Ectodermal cell (in vitro differentiated cells): ENCODE results near the gene THAP11.
"Not testable (repeated sequence)": the region's sequence is repeated elsewhere in the genome, so short reads cannot be mapped to it uniquely, and the experiment has no call there.

Experiments
- H3K27ac ChIP-seq: 2 replicates; pipeline ENCODE4 v1.7.0; 2013; ENCODE audit warnings: mild to moderate bottlenecking, low read depth, low read length; ENCODE audit not compliant: insufficient read depth, poor library complexity, severe bottlenecking
- H3K27me3 ChIP-seq: 2 replicates; pipeline ENCODE4 v1.7.0; 2013; ENCODE audit warnings: mild to moderate bottlenecking, low read length; ENCODE audit not compliant: insufficient read depth, control insufficient read depth, poor library complexity, severe bottlenecking
- H3K36me3 ChIP-seq: one replicate; pipeline ENCODE4 v1.7.0; 2013; ENCODE audit warnings: low read length; ENCODE audit not compliant: control insufficient read depth, insufficient read depth
- H3K4me1 ChIP-seq: one replicate; pipeline ENCODE4 v1.7.0; 2013; ENCODE audit warnings: low read length; ENCODE audit not compliant: control insufficient read depth, insufficient read depth
- H3K4me3 ChIP-seq: 2 replicates; pipeline ENCODE4 v1.7.0; 2013; ENCODE audit warnings: low read depth, low read length, control low read depth; ENCODE audit not compliant: insufficient read depth
- H3K9me3 ChIP-seq: 2 replicates; pipeline ENCODE4 v1.7.0; 2013; ENCODE audit warnings: mild to moderate bottlenecking, low read length, moderate library complexity; ENCODE audit not compliant: control insufficient read depth
- WGBS, 2 experiments: methylation state at CpG; one replicate each; pipeline ENCODE4 v1.1.7; 2013; ENCODE audit warnings: missing lambda C conversion rate in 2 of 2; 5-methylcytosine and 5-hydroxymethylcytosine counted together

Gene THAP11

DNA sequence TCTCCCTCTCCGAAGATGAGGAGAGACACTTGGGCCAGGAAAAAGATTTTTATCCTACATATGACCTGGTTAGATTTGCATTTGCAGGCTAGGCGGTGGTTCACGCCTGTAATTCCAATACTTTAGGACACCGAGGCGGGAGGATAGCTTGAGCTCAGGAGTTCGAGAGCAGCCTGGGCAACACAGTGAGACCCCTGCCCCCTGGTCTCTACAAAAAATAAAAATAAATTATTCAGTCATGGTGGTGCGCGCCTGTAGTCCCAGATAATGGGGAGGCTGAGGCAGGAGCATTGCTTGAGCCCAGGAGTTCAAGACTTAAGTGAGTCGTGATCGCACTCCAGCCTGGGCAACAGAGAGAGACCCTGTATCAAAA is 7.9 kb upstream of the THAP11 start:
- peak overlapping the region; percentile 68 for H3K4me3 ChIP-seq
- peaks cover 10% of the 10 kb centered on the region for H3K4me1 ChIP-seq
- peaks cover 7% of the 10 kb centered on the region for H3K36me3 ChIP-seq
- no peaks in the 10 kb centered on the region for H3K9me3 ChIP-seq
- WGBS, 2 experiments = 90 to 95% methylated on average over 10 of the region's 10 CpGs
- no peak overlapping the region for H3K27ac ChIP-seq
- H3K27me3 ChIP-seq = no peaks in the 10 kb centered on the region

DNA sequence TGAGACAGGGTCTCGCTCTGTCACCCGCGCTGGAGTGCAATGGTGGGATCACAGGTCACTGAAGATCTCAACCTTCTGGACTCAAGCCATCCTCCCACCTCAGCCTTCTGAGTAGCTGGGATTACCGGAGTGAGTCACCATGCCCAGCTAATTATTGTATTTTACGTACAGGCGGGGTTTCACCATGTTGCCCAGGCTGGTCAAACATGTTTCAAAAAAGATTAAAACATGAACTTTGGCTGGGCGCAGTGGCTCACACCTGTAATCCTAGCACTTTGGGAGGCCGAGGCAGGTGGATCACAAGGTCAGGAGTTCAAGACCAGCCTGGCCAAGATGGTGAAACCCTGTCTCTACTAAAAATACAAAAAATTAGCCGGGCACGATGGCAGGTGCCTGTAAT is 4.9 kb upstream of the THAP11 start:
- not testable (repeated sequence) for H3K4me1 ChIP-seq, H3K27ac ChIP-seq, H3K27me3 ChIP-seq, H3K36me3 ChIP-seq, H3K4me3 ChIP-seq, H3K9me3 ChIP-seq
- 90 to 92% methylated on average over 10 of the region's 10 CpGs for WGBS, 2 experiments

- H3K27ac ChIP-seq = no peak overlapping the region
- H3K4me1 ChIP-seq = peaks cover 3% of the 10 kb centered on the region
- H3K36me3 ChIP-seq = no peaks in the 10 kb centered on the region
- H3K9me3 ChIP-seq = no peaks in the 10 kb centered on the region
- no peak overlapping the region for H3K4me3 ChIP-seq
- 88 to 96% methylated on average over 2 of the region's 2 CpGs for WGBS, 2 experiments
- no peaks in the 10 kb centered on the region for H3K27me3 ChIP-seq
These were observed 4.3 kb upstream of the THAP11 start for GRCh38 chr16:67837811-67838210.

DNA sequence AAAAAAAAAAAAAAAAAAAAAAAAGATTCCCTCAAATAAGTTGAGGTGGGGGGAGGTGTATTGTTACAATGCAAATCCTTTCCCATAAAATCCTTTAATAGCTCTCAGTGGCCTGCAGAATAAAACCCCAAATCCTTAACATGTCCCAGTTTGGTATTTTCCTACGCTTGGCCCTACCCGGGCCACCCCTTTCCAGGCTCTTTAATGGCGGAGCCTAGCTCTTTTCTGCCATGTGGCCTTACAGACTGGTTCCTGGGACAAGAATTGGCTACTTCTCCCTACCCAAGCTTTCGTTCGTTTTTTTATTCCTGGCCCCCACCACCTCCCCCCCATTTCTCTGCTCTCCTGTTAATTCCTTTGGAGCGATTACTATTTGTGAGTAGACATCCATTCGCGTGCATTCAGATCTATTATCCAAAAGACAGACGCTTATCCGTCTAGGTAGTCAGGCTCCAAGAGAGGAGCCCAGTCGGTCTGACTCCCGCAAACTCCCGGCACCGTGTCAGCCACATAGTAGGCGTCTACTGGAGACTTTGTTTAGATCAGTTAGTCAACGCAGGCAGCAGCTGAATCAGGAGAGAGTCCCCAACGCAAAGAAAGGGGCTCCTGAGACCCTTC is 813 bp upstream of the THAP11 start:
- Histone ChIP-seq H3K27me3 (no peaks in the 10 kb centered on the region), H3K27ac (peak overlapping the region; percentile 17), H3K4me3 (peak overlapping the region; percentile 97)

GRCh38 chr16:67842509-67843342 is 606 bp downstream of the THAP11 start:
- WGBS, 2 experiments = 1% methylated on average over 67 of the region's 67 CpGs

More for the DNA sequence above, 813 bp upstream of the THAP11 start:
- H3K36me3 ChIP-seq = no peaks in the 10 kb centered on the region
- peaks cover 23% of the 10 kb centered on the region for H3K4me1 ChIP-seq
- no peaks in the 10 kb centered on the region for H3K9me3 ChIP-seq
- WGBS, 2 experiments = 67 to 69% methylated on average over 17 of the region's 17 CpGs

GRCh38 chr16:67843343-67843765 is 1.2 kb downstream of the THAP11 start:
- Histone ChIP-seq H3K27ac (peak overlapping the region; percentile 42), H3K4me1 (peaks cover 29% of the 10 kb centered on the region), H3K36me3 (no peaks in the 10 kb centered on the region), H3K9me3 (no peaks in the 10 kb centered on the region), H3K27me3 (no peaks in the 10 kb centered on the region), H3K4me3 (peak overlapping the region; percentile 97)
- 25 to 29% methylated on average over 11 of the region's 11 CpGs for WGBS, 2 experiments

More at GRCh38 chr16:67842509-67843342, 606 bp downstream of the THAP11 start:
- peaks cover 23% of the 10 kb centered on the region for H3K4me1 ChIP-seq
- H3K27me3 ChIP-seq = no peaks in the 10 kb centered on the region
- no peaks in the 10 kb centered on the region for H3K36me3 ChIP-seq
- no peaks in the 10 kb centered on the region for H3K9me3 ChIP-seq
- H3K4me3 ChIP-seq = peak overlapping the region; percentile 97
- H3K27ac ChIP-seq = peak overlapping the region; percentile 42

GRCh38 chr16:67844497-67844896 is 2.4 kb downstream of the THAP11 start:
- no peak overlapping the region for H3K4me3 ChIP-seq
- no peaks in the 10 kb centered on the region for H3K36me3 ChIP-seq
- H3K4me1 ChIP-seq = peaks cover 29% of the 10 kb centered on the region
- H3K9me3 ChIP-seq = no peaks in the 10 kb centered on the region
- 85% methylated on average over 4 of the region's 4 CpGs for WGBS, 2 experiments
- H3K27me3 ChIP-seq = no peaks in the 10 kb centered on the region
- no peak overlapping the region for H3K27ac ChIP-seq

DNA sequence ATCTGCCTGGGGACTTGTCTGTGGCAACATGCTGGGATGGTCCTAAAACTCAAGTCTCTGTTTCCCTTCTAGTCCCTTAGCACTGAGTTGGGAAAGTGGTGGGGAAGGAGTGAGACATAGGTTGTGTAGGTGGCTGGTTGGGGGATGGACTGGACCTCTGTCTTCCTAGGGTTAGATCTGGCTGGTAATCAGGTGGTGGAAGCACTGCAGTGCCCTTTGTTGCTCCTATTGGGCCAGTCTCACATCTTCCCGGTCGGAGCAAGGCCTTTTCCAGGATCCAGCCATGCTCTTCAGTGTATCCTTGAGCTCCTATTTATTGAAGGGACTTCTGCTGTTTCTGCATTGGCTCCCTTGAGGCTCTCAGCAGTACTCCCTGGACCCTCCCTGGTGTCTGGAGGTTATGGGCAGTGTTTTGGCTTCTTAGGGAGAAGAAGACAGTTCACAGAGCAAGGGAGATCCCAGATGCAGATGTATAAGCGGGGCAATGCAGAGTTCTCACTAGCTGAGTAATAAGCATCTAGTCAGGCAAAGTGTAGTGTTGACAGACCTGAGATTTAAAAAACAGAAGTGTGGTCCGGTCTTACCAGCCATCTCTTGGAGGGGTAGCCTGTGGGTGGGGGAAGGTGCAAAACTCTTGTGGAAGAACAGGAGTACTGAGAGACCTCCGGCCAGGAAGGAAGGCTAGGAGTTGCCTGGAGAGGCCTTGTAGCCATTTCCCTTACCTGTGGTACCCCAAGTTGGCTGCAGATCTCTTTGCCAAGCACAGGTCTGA is 3.4 kb downstream of the THAP11 start:
- WGBS, 2 experiments = 83 to 87% methylated on average over 5 of the region's 5 CpGs
- peak overlapping the region; percentile 100 for H3K4me3 ChIP-seq
- no peaks in the 10 kb centered on the region for H3K27me3 ChIP-seq
- peaks cover 29% of the 10 kb centered on the region for H3K4me1 ChIP-seq
- no peak overlapping the region for H3K27ac ChIP-seq
- no peaks in the 10 kb centered on the region for H3K9me3 ChIP-seq
- no peaks in the 10 kb centered on the region for H3K36me3 ChIP-seq

DNA sequence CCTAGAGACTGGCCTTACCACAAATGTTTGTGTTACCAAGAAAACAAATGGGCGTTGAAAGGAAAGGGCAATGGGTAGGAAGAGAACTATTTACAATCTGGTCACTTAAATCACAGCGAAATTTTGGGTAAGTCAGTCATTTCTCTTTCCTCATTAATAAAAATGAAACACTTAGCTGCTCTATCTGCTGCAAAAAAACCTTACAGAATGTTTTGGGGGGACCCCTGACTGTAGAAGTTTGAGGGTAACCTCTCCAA is 3.9 kb downstream of the THAP11 start:
- no peaks in the 10 kb centered on the region for H3K27me3 ChIP-seq
- peak overlapping the region; percentile 100 for H3K4me3 ChIP-seq
- H3K4me1 ChIP-seq = peaks cover 29% of the 10 kb centered on the region
- H3K27ac ChIP-seq = peak overlapping the region; percentile 65
- 47 to 56% methylated on average over 2 of the region's 2 CpGs for WGBS, 2 experiments
- no peaks in the 10 kb centered on the region for H3K36me3 ChIP-seq
- no peaks in the 10 kb centered on the region for H3K9me3 ChIP-seq
